Stimulated activated naive CD4-positive, alpha-beta T cell treated with Interleukin-2 at 50 U/mL for 16 hours (primary cell): ENCODE data around the gene SLC4A1.

Source experiments
- DNase-seq: peaks from one replicate; lab custom pipeline; 2025; lab: John Stamatoyannopoulos, UW

The SLC4A1 gene

GRCh38 chr17:44267818-44268490 is at the start of gene SLC4A1:
SLC4A1 (minus strand) TSS chr17:44268135; CDS start chr17:44262866, 5,269 bp downstream.
- DNase-seq: no peak

DNA sequence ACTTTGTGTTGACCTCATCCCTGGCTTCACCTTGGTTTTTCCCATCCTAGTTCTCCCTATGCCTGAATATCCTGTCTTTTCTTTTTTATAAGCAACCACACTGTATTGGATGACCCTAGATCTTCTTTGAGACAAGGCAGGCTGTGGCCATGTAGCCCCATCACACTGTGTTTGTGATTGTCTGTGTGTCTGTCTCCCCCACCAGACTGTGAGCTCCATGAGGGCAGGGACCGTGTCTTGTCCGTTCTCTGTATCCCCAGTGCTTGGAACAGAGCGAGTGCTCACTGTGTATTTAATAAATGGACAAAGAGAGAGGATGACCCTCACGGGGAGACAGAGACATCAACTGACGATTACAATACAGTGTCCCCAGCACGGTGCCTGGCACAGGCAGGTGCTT is 49.6 kb upstream of the SLC4A1 start:
- DNase-seq: no peak

- DNase-seq: no peak
These were observed 48.1 kb upstream of the SLC4A1 start for GRCh38 chr17:44315760-44316731.

GRCh38 chr17:44314869-44315661 is 47.1 kb upstream of the SLC4A1 start:
- DNase-seq: peak; percentile 46

GRCh38 chr17:44314524-44314868 is 46.6 kb upstream of the SLC4A1 start:
- no peak for DNase-seq

DNA sequence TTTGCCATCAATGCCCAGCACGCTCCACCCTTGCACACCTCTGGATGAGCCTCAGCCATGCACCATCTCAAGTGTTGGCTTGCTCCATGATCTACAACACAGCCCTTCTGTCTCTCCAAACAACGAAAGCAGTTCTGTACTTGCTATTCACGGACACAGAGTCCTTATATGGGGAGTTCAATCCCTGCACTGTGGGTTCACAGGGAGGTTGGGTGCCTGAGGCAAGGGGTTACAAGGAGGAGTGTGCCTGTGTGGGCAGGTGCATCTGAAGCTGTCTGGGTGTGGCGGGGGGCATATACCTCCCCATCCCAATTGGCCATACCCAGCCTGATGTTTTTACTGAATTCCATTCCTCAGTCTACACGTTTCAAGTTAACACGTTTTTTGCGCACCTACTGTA is 46.1 kb upstream of the SLC4A1 start:
- no peak for DNase-seq

GRCh38 chr17:44312396-44313104 is 44.6 kb upstream of the SLC4A1 start:
- no peak for DNase-seq

- no peak for DNase-seq
These were observed 43.7 kb upstream of the SLC4A1 start for GRCh38 chr17:44311562-44312181.

- no peak for DNase-seq
These were observed 42.9 kb upstream of the SLC4A1 start for GRCh38 chr17:44310609-44311376.

GRCh38 chr17:44310188-44310587 is 42.3 kb upstream of the SLC4A1 start:
- DNase-seq: no peak

DNA sequence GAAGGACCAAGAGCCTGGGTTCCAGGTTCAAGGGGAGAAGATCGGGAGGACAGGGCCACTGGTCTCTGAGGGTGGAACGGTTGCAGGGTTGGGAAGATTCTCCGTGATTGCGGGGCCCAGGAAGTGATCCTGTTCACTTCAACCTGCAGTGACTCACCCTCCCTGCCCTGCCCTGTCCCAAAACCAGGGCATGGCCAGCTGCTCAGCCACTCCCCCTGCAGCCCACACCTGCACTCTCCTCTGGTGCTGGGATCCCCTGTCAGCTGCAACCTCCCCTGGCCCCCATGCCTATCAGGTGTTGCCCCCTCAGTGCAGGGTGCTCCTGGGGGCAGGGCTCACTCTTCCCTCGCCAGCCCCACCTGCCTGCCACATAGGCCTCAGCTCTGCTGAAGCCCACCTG is 41.5 kb upstream of the SLC4A1 start:
- DNase-seq: no peak

DNA sequence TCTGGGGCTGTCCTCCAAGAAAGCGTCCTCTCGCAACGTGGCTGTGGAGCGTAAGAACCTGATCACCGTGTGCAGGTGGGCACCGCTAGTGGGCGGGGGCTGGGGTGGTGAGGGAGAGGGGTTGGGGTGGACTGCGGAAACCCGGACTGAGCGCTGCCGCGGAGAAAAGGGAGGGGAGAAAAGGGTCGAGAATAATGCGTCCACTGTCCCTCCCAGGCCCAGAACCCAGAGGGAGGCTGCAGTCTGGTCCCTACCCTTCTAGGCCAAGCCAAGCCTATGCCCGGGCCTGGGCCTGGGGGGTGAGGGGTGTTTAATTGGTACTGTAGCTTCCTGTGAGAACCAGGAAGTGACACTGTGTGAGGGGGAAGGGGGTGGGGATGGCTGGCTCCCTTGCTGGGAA is 40.9 kb upstream of the SLC4A1 start:
- no peak for DNase-seq

DNA sequence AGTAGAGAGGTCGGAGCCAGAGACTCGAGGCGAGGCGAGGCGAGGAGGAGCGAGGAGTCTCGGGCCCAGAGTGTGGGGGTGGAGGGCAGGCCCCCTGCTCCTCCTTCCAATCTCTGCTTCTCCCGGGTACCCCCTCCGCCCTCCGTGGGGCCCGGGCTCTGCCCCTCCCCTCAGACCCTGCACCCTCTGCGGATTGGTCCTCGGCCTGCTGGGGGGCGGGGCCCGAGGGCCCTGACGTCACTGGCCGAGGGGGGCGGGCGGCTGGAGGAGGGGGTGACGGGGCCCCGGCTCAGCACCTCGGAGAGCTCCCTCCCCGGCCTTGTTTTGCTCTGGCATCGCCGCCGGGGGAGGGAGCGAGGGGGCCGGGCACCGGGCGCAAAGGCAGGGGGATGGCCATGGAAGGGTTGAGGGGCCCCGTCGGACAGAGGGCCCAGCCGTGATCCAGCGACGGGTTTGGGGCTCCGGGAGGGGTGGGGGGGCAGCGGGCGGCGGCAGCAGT is 40.4 kb upstream of the SLC4A1 start, which contains the start of gene RUNDC3A:
Gene RUNDC3A, plus strand, starts transcription at position 282 of the 499 bp plus-strand sequence. CDS start 232 bp downstream, outside the sequence.
- peak; percentile 81 for DNase-seq

DNA sequence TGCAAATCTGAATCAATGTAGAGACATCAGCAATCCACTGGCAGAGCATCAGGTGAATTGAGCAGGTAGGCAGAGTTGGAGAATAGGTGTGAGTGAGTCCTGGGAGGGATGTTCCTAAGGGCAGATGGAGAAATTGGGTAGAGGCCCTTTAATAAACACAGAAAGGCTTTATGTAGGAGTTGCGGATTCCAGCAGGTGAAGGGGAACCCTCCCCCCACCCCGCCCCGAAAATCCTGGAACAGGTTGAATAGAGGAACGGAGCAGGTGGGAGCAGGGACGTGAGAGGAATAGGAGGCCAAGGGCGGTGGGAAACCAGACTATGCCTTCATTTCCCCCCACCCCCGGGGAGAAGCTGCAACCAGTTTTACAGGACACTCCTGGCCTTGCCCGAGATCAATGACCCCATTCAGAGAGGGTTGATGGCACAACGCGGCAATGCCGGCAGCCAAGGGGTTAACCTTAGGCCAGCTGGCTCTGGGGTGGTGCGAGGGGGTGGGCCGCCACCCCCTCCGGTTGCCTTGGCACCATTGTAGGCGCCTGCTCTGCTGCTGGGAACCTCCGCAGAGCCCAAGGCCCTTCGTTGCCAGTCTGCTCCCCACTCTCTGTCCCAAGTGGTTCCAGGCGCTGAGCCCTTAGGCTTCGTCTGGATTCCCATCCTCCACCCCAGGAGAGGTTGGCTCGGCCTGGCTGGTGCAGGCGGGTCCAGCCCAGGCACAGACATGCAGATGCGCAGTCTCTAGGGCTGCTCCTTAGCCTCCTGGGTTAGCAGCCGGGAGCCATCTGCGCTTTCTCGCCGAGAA is 39.7 kb upstream of the SLC4A1 start:
- DNase-seq: no peak

- no peak for DNase-seq
These were observed 36.7 kb upstream of the SLC4A1 start for GRCh38 chr17:44304651-44305050.

DNA sequence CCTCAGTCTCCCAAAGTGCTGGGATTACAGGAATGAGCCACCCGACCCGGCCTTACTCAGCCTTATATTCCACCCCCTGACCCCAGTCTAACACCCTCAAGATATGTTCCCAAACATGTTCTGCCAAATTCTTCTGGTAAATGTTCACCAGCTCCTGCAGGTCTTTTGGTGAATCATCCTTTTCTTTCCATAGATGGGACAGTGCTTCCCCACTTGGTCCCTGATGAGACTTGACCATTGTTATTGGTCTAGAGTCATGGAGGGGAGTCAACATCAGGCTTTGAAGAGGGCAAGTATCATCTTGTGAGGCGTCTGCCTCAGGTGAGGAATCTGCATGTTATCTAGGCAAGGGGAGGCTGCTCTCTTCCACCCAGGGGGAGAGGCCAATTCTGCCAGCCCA is 30.0 kb upstream of the SLC4A1 start:
- DNase-seq: no peak

- DNase-seq: no peak
These were observed 25.7 kb upstream of the SLC4A1 start for GRCh38 chr17:44293509-44294226.

DNA sequence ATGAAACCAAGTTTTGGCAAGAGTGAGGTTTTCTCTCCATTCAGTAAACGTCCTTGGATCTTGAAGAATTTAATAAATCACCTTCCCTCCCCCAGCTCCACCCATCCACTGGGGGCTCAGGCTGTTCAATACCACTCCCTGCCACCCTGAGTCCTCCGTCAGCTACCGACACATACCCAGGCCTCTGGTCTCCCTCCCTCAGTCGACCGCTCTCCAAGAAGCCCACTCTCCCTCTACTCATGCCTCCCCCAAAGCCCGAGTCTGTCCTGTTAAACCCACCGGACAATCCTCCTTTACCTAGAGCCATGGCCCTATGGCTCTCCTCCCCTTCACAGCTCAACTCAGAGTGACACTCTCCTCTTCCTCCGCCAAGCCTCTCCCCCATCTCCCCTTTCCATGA is 19.7 kb upstream of the SLC4A1 start:
- DNase-seq: no peak

- DNase-seq: no peak
These were observed 16.1 kb upstream of the SLC4A1 start for GRCh38 chr17:44284024-44284400.
